GM23338 (cell line): ENCODE measurements around the gene SQSTM1. TPM values are rescaled to one million over a fixed set of nuclear protein-coding genes. Genes with fewer than 3 reads are reported as not detected.

Source experiments
- ATAC-seq: fragments of 200-7000 bp; cut with Tn5 transposase; 3 replicates; pipeline ENCODE4 v1.9.1; 2020
- DNase-seq: peaks from one replicate; pipeline ENCODE4 v3.0.0-alpha.2; 2015; ENCODE audit warnings: low spot score
- H2AFZ ChIP-seq: fragments of 200-600 bp; sonication (generic); 2 replicates; pipeline ENCODE4 v1.8.0; 2016; ENCODE audit warnings: antibody characterized with exemption, mild to moderate bottlenecking, moderate library complexity
- H3F3A ChIP-seq: fragments of 200-600 bp; sonication (generic); replicated peaks from 2 replicates; pipeline ENCODE4 v1.8.0; 2017; ENCODE audit warnings: antibody characterized with exemption, mixed run types, low read depth
- H3K27ac ChIP-seq: fragments of 200-600 bp; sonication (generic); 2 replicates; pipeline ENCODE4 v1.6.1; 2016; ENCODE audit warnings: low read depth
- H3K27me3 ChIP-seq: fragments of 200-600 bp; sonication (generic); 2 replicates; pipeline ENCODE4 v1.8.0; 2016; ENCODE audit warnings: mild to moderate bottlenecking, mixed run types, moderate library complexity; ENCODE audit not compliant: insufficient read depth
- H3K36me3 ChIP-seq: fragments of 200-600 bp; sonication (generic); 2 replicates; pipeline ENCODE4 v1.8.0; 2016; ENCODE audit warnings: mild to moderate bottlenecking; ENCODE audit not compliant: insufficient read depth
- H3K4me1 ChIP-seq: fragments of 200-600 bp; sonication (generic); 2 replicates; pipeline ENCODE4 v1.8.0; 2016; ENCODE audit warnings: mild to moderate bottlenecking, moderate library complexity; ENCODE audit not compliant: insufficient read depth
- H3K4me2 ChIP-seq: fragments of 200-600 bp; sonication (generic); 2 replicates; pipeline ENCODE4 v1.7.1; 2017; ENCODE audit warnings: mixed run types
- H3K4me3 ChIP-seq: fragments of 200-600 bp; sonication (generic); 2 replicates; pipeline ENCODE4 v1.6.1; 2016; ENCODE audit warnings: mixed run types
- H3K79me2 ChIP-seq: fragments of 200-600 bp; sonication (generic); replicated peaks from 2 replicates; pipeline ENCODE4 v1.8.0; 2017; ENCODE audit warnings: mild to moderate bottlenecking; ENCODE audit not compliant: insufficient read depth
- H3K9me2 ChIP-seq: fragments of 200-600 bp; sonication (generic); 2 replicates; pipeline ENCODE4 v1.8.0; 2017; ENCODE audit not compliant: insufficient read depth
- H4K20me1 ChIP-seq: fragments of 200-600 bp; sonication (generic); replicated peaks from 2 replicates; pipeline ENCODE4 v1.8.0; 2017; ENCODE audit warnings: mild to moderate bottlenecking; ENCODE audit not compliant: insufficient read depth
- H3K27ac Mint-ChIP-seq: 2 replicates; pipeline ENCODE4 v1.8.0; 2020; ENCODE audit warnings: inconsistent platforms, mild to moderate bottlenecking, moderate library complexity, mixed read lengths
- H3K27me3 Mint-ChIP-seq: 3 replicates; pipeline ENCODE4 v1.8.0; 2022; ENCODE audit warnings: low read depth, mild to moderate bottlenecking, moderate library complexity, mixed read lengths, inconsistent platforms; ENCODE audit not compliant: insufficient read depth, poor library complexity
- H3K36me3 Mint-ChIP-seq: 3 replicates; pipeline ENCODE4 v1.8.0; 2021; ENCODE audit warnings: low read depth, mild to moderate bottlenecking, inconsistent platforms, moderate library complexity, mixed read lengths
- H3K4me1 Mint-ChIP-seq: 3 replicates; pipeline ENCODE4 v1.8.0; 2020; ENCODE audit warnings: mild to moderate bottlenecking, inconsistent platforms, mixed read lengths
- H3K4me3 Mint-ChIP-seq: 3 replicates; pipeline ENCODE4 v1.8.0; 2021; ENCODE audit warnings: moderate library complexity, mild to moderate bottlenecking, inconsistent platforms, mixed read lengths
- H3K9me3 Mint-ChIP-seq: 3 replicates; pipeline ENCODE4 v1.8.0; 2020; ENCODE audit warnings: moderate library complexity, mild to moderate bottlenecking, inconsistent platforms, mixed read lengths
- CREB1 ChIP-seq: fragments of 250-450 bp; sonication (Bioruptor Pico); IDR thresholded peaks from 2 replicates; pipeline ENCODE4 v1.5.0; 2020; ENCODE audit warnings: low read depth, mild to moderate bottlenecking, moderate library complexity
- EZH2 ChIP-seq: fragments of 200-600 bp; sonication (generic); IDR thresholded peaks from one replicate; pipeline ENCODE4 v1.8.0; 2017; ENCODE audit warnings: antibody characterized with exemption, mild to moderate bottlenecking, low read depth; ENCODE audit not compliant: unreplicated experiment
- EZH2phosphoT487 ChIP-seq: fragments of 200-600 bp; sonication (generic); IDR thresholded peaks from one replicate; pipeline ENCODE4 v1.8.1; 2018; ENCODE audit warnings: antibody characterized with exemption; ENCODE audit not compliant: unreplicated experiment
- JUNB ChIP-seq: IDR thresholded peaks from one replicate; pipeline ENCODE4 v1.6.1; 2016; ENCODE audit warnings: antibody characterized with exemption; ENCODE audit not compliant: unreplicated experiment
- NANOG ChIP-seq: IDR thresholded peaks from 2 replicates; pipeline ENCODE4 v1.6.1; 2016; ENCODE audit warnings: antibody characterized with exemption, borderline replicate concordance
- POLR2AphosphoS5 ChIP-seq: IDR thresholded peaks from 2 replicates; pipeline ENCODE4 v1.6.1; 2016; ENCODE audit warnings: antibody characterized with exemption, low read depth
- STAT1 ChIP-seq: IDR thresholded peaks from one replicate; pipeline ENCODE4 v1.6.1; 2016; ENCODE audit warnings: antibody characterized with exemption; ENCODE audit not compliant: unreplicated experiment
- ZNF114 ChIP-seq: fragments of 250-450 bp; sonication (Bioruptor Pico); IDR thresholded peaks from 2 replicates; pipeline ENCODE4 v1.5.0; 2020; ENCODE audit warnings: mild to moderate bottlenecking, moderate library complexity
- ZNF331 ChIP-seq: fragments of 250-450 bp; sonication (Bioruptor Pico); IDR thresholded peaks from 2 replicates; pipeline ENCODE4 v1.5.0; 2020; ENCODE audit warnings: low read depth, mild to moderate bottlenecking, moderate library complexity
- polyA plus RNA-seq: library from polyadenylated mRNA; unstranded; fragments of >200 nt; fragmentation: Nextera tagmentation; extraction: Ambion mirVana; gene quantifications from 2 replicates; pipeline ENCODE4 v1.2.1, GENCODE V29; 2016
- total RNA-seq: library from RNA; depleted of rRNA; stranded (reverse); fragments of >200 nt; shearing (Covaris generic); gene quantifications from 2 replicates; pipeline ENCODE4 v1.2.3, GENCODE V29; 2014
- TF ChIP-seq, protein P1 (sequence below): IDR thresholded peaks from 2 replicates; pipeline ENCODE4 v1.6.1; 2016; ENCODE audit warnings: antibody characterized with exemption
- TF ChIP-seq, protein P2 (sequence below): fragments of 250-450 bp; sonication (Bioruptor Pico); IDR thresholded peaks from 2 replicates; pipeline ENCODE4 v1.5.0; 2020; ENCODE audit warnings: mild to moderate bottlenecking, moderate library complexity
- TF ChIP-seq, protein P3 (sequence below), 2 experiments: fragments of 200-600 bp in 1 of 2; sonication (generic) in 1 of 2; conservative IDR thresholded peaks; 2 replicates each; pipeline versions ENCODE4 v1.5.1 to v1.6.1; 2016 to 2017; ENCODE audit warnings: antibody characterized with exemption in 2 of 2, low read depth in 2 of 2, mild to moderate bottlenecking in 2 of 2, moderate library complexity in 1 of 2
- TF ChIP-seq, protein P4 (sequence below): IDR thresholded peaks from one replicate; pipeline ENCODE4 v1.6.1; 2018; ENCODE audit warnings: antibody characterized with exemption; ENCODE audit not compliant: unreplicated experiment

The SQSTM1 gene
- total and polyA plus RNA-seq, 2 experiments from 2014 or later, result 58.0 to 92.6 TPM

DNA sequence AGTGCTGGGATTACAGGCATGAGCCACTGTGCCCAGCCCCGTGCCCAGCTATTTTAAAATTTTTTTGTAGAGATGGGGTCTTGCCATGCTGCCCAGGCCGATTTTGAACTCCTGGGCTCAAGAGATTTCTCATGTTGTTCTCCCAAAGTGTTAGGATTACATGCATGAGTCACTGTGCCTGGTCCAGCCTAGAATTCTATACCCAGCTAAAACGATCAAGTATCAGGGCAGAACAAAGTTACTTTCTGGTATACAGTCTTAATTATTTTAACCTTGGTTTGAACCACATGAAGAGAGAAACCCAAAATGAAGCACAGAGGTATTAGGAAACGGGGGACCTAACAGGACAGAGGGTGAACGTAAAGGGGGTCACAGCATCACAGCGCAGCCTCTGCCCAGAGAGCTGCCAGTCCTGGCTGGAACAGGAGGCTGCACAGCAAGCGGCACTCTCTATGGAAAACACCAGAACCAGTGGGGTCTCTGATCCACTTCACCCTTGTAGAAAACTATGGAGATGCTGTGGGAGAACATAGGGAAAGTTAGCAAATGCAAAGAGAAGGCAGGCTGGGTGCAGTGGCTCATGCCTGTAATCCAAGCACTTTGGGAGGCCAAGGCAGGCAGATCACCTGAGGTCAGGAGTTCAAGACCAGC is 10.2 kb downstream of the SQSTM1 start:
- H3K4me2 ChIP-seq, result no peak overlapping the region
- H3K36me3 Mint-ChIP-seq, result peaks cover 98% of the 10 kb centered on the region
- H3K27ac ChIP-seq, result peak overlapping the region; percentile 45; the same call in 1 of the 2 replicates
- TF ChIP-seq, protein P1, sequence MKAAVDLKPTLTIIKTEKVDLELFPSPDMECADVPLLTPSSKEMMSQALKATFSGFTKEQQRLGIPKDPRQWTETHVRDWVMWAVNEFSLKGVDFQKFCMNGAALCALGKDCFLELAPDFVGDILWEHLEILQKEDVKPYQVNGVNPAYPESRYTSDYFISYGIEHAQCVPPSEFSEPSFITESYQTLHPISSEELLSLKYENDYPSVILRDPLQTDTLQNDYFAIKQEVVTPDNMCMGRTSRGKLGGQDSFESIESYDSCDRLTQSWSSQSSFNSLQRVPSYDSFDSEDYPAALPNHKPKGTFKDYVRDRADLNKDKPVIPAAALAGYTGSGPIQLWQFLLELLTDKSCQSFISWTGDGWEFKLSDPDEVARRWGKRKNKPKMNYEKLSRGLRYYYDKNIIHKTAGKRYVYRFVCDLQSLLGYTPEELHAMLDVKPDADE, result no peak
- no peak for TF ChIP-seq ZNF331 (CRISPR knock-in tag)
- TF ChIP-seq, protein P2, sequence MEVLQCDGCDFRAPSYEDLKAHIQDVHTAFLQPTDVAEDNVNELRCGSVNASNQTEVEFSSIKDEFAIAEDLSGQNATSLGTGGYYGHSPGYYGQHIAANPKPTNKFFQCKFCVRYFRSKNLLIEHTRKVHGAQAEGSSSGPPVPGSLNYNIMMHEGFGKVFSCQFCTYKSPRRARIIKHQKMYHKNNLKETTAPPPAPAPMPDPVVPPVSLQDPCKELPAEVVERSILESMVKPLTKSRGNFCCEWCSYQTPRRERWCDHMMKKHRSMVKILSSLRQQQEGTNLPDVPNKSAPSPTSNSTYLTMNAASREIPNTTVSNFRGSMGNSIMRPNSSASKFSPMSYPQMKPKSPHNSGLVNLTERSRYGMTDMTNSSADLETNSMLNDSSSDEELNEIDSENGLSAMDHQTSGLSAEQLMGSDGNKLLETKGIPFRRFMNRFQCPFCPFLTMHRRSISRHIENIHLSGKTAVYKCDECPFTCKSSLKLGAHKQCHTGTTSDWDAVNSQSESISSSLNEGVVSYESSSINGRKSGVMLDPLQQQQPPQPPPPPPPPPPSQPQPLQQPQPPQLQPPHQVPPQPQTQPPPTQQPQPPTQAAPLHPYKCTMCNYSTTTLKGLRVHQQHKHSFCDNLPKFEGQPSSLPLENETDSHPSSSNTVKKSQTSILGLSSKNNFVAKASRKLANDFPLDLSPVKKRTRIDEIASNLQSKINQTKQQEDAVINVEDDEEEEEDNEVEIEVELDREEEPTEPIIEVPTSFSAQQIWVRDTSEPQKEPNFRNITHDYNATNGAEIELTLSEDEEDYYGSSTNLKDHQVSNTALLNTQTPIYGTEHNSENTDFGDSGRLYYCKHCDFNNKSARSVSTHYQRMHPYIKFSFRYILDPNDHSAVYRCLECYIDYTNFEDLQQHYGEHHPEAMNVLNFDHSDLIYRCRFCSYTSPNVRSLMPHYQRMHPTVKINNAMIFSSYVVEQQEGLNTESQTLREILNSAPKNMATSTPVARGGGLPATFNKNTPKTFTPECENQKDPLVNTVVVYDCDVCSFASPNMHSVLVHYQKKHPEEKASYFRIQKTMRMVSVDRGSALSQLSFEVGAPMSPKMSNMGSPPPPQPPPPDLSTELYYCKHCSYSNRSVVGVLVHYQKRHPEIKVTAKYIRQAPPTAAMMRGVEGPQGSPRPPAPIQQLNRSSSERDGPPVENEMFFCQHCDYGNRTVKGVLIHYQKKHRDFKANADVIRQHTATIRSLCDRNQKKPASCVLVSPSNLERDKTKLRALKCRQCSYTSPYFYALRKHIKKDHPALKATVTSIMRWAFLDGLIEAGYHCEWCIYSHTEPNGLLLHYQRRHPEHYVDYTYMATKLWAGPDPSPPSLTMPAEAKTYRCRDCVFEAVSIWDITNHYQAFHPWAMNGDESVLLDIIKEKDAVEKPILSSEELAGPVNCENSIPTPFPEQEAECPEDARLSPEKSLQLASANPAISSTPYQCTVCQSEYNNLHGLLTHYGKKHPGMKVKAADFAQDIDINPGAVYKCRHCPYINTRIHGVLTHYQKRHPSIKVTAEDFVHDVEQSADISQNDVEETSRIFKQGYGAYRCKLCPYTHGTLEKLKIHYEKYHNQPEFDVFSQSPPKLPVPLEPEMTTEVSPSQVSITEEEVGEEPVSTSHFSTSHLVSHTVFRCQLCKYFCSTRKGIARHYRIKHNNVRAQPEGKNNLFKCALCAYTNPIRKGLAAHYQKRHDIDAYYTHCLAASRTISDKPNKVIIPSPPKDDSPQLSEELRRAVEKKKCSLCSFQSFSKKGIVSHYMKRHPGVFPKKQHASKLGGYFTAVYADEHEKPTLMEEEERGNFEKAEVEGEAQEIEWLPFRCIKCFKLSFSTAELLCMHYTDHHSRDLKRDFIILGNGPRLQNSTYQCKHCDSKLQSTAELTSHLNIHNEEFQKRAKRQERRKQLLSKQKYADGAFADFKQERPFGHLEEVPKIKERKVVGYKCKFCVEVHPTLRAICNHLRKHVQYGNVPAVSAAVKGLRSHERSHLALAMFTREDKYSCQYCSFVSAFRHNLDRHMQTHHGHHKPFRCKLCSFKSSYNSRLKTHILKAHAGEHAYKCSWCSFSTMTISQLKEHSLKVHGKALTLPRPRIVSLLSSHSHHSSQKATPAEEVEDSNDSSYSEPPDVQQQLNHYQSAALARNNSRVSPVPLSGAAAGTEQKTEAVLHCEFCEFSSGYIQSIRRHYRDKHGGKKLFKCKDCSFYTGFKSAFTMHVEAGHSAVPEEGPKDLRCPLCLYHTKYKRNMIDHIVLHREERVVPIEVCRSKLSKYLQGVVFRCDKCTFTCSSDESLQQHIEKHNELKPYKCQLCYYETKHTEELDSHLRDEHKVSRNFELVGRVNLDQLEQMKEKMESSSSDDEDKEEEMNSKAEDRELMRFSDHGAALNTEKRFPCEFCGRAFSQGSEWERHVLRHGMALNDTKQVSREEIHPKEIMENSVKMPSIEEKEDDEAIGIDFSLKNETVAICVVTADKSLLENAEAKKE (CRISPR knock-in tag), result no peak
- no peak for TF ChIP-seq ZNF114
- no peak for TF ChIP-seq STAT1
- no peak for TF ChIP-seq NANOG
- TF ChIP-seq, protein P3, sequence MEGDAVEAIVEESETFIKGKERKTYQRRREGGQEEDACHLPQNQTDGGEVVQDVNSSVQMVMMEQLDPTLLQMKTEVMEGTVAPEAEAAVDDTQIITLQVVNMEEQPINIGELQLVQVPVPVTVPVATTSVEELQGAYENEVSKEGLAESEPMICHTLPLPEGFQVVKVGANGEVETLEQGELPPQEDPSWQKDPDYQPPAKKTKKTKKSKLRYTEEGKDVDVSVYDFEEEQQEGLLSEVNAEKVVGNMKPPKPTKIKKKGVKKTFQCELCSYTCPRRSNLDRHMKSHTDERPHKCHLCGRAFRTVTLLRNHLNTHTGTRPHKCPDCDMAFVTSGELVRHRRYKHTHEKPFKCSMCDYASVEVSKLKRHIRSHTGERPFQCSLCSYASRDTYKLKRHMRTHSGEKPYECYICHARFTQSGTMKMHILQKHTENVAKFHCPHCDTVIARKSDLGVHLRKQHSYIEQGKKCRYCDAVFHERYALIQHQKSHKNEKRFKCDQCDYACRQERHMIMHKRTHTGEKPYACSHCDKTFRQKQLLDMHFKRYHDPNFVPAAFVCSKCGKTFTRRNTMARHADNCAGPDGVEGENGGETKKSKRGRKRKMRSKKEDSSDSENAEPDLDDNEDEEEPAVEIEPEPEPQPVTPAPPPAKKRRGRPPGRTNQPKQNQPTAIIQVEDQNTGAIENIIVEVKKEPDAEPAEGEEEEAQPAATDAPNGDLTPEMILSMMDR (conservative IDR thresholded peaks at IDR 0.05; ENCODE audit: low read depth in 2 of 2), result no peak
- TF ChIP-seq JUNB, result no peak
- no peak for TF ChIP-seq EZH2phosphoT487
- TF ChIP-seq, protein P4, sequence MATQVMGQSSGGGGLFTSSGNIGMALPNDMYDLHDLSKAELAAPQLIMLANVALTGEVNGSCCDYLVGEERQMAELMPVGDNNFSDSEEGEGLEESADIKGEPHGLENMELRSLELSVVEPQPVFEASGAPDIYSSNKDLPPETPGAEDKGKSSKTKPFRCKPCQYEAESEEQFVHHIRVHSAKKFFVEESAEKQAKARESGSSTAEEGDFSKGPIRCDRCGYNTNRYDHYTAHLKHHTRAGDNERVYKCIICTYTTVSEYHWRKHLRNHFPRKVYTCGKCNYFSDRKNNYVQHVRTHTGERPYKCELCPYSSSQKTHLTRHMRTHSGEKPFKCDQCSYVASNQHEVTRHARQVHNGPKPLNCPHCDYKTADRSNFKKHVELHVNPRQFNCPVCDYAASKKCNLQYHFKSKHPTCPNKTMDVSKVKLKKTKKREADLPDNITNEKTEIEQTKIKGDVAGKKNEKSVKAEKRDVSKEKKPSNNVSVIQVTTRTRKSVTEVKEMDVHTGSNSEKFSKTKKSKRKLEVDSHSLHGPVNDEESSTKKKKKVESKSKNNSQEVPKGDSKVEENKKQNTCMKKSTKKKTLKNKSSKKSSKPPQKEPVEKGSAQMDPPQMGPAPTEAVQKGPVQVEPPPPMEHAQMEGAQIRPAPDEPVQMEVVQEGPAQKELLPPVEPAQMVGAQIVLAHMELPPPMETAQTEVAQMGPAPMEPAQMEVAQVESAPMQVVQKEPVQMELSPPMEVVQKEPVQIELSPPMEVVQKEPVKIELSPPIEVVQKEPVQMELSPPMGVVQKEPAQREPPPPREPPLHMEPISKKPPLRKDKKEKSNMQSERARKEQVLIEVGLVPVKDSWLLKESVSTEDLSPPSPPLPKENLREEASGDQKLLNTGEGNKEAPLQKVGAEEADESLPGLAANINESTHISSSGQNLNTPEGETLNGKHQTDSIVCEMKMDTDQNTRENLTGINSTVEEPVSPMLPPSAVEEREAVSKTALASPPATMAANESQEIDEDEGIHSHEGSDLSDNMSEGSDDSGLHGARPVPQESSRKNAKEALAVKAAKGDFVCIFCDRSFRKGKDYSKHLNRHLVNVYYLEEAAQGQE, result no peak
- no peak for TF ChIP-seq CREB1
- no peak for TF ChIP-seq EZH2
- TF ChIP-seq POLR2AphosphoS5, result no peak
- no peaks in the 10 kb centered on the region for H3K27me3 ChIP-seq
- H2AFZ ChIP-seq, result no peak overlapping the region
- peaks cover 9% of the 10 kb centered on the region; the same call in 2 of the 3 replicates for H3K9me3 Mint-ChIP-seq
- peaks cover 24% of the 10 kb centered on the region for H3K4me1 Mint-ChIP-seq
- no peak overlapping the region for H3K4me3 Mint-ChIP-seq
- ATAC-seq (no peak), DNase-seq (no peak)
- H3K36me3 ChIP-seq, result peaks cover 28% of the 10 kb centered on the region
- no peaks in the 10 kb centered on the region for H3K79me2 ChIP-seq
- H3K9me2 ChIP-seq, result no peaks in the 10 kb centered on the region
- peaks cover 23% of the 10 kb centered on the region for H3K4me1 ChIP-seq
- peaks cover 13% of the 10 kb centered on the region for H3F3A ChIP-seq
- H3K27me3 Mint-ChIP-seq, result peaks cover 18% of the 10 kb centered on the region
- no peak overlapping the region; the same call in 1 of the 2 replicates for H3K27ac Mint-ChIP-seq
- H3K4me3 ChIP-seq, result no peak overlapping the region
- H4K20me1 ChIP-seq, result peaks cover 25% of the 10 kb centered on the region
